Lung (tissue), 12 donors: ENCODE measurements around the gene DOCK6. TPM values are rescaled to one million over a fixed set of nuclear protein-coding genes. Genes with fewer than 3 reads are reported as not detected.

Source experiments
- ATAC-seq: fragments of 200-7000 bp; cut with Tn5 transposase; one replicate; pipeline ENCODE4 v1.9.1; 2020; ENCODE audit warnings: moderate number of reproducible peaks; ENCODE audit not compliant: insufficient read depth, low FRiP score
- DNase-seq, 3 donors: peaks; one replicate each; pipeline ENCODE4 v3.0.0-alpha.2; 2013 to 2017
- H3K27ac ChIP-seq, 2 donors: one replicate each; pipeline ENCODE4 v1.5.1; 2013; ENCODE audit warnings: mild to moderate bottlenecking in 2 of 2, moderate library complexity in 2 of 2, control low read depth in 1 of 2, inconsistent platforms in 1 of 2, low read depth in 1 of 2, low read length in 1 of 2
- H3K27me3 ChIP-seq, 3 donors: one replicate each; pipeline ENCODE4 v1.5.1; 2013; ENCODE audit warnings: low read length in 2 of 3; ENCODE audit not compliant: control insufficient read depth in 3 of 3, insufficient read depth in 3 of 3
- H3K36me3 ChIP-seq, 4 donors: one replicate each; pipeline ENCODE4 v1.5.1; 2013; ENCODE audit warnings: low read length in 4 of 4, mild to moderate bottlenecking in 1 of 4, moderate library complexity in 1 of 4; ENCODE audit not compliant: control insufficient read depth in 4 of 4, insufficient read depth in 4 of 4
- H3K4me1 ChIP-seq, 5 donors: one replicate each; pipeline ENCODE4 v1.5.1; 2013; ENCODE audit warnings: low read length in 5 of 5, mild to moderate bottlenecking in 2 of 5, moderate library complexity in 1 of 5; ENCODE audit not compliant: control insufficient read depth in 5 of 5, insufficient read depth in 5 of 5
- H3K4me3 ChIP-seq: one replicate; pipeline ENCODE4 v1.5.1; 2013; ENCODE audit warnings: mild to moderate bottlenecking, control low read depth, moderate library complexity
- H3K9ac ChIP-seq, 2 donors: one replicate each; pipeline ENCODE4 v1.5.1; 2013; ENCODE audit warnings: low read length in 2 of 2, control low read depth in 1 of 2; ENCODE audit not compliant: insufficient read depth in 1 of 2
- H3K9me3 ChIP-seq, 4 donors: one replicate each; pipeline ENCODE4 v1.5.1; 2013; ENCODE audit warnings: low read length in 3 of 4, mild to moderate bottlenecking in 1 of 4, moderate library complexity in 1 of 4; ENCODE audit not compliant: control insufficient read depth in 4 of 4, insufficient read depth in 3 of 4
- CTCF ChIP-seq: IDR thresholded peaks from 2 replicates; pipeline ENCODE4 v1.5.1; 2012; ENCODE audit warnings: mild to moderate bottlenecking; ENCODE audit errors: control extremely low read depth, extremely low read depth
- WGBS, 2 donors: extraction: QIAGEN DNeasy Blood & Tissue Kit; methylation state at CpG; one replicate each; pipeline ENCODE4 v1.1.7; 2013; 5-methylcytosine and 5-hydroxymethylcytosine counted together
- polyA plus RNA-seq, 2 donors: library from polyadenylated mRNA; stranded (reverse); fragments of 200-250 nt; gene quantifications; one replicate each; pipeline ENCODE4 v1.2.1, GENCODE V29; 2013
- total RNA-seq, 2 donors: library from RNA; depleted of rRNA in 1 of 2; stranded (reverse); fragments of >200 nt in 1 of 2; gene quantifications; one replicate each; pipeline ENCODE4 v1.2.1, GENCODE V29; 2014 to 2021
- donor health status: control.
- donor health status: control.
- donor health status: Bipolar disorder and iron deficiency.
- donor health status: healthy.
- donor health status: DM: yes; HTN: yes; CAD: no.

The DOCK6 gene
- total and polyA plus RNA-seq, 4 donors, result 38.6 to 129 (median 73.7) TPM

GRCh38 chr19:11295665-11296245 is 33.4 kb upstream of the DOCK6 start, which contains the start of gene TSPAN16:
TSS of gene TSPAN16 (plus strand) at chr19:11296160. CDS start at chr19:11296298, 138 bp downstream.
- Histone ChIP-seq H3K4me3 (no peak within 1 kb of the TSS), H3K27me3 (no peaks in the 10 kb centered on the region), H3K27ac (no peak within 1 kb of the TSS), H3K9ac (peak within 1 kb of the TSS in 1 of 2 donors; percentile 17), H3K36me3 (no peaks in the 10 kb centered on the region), H3K9me3 (peaks cover 0 to 2% (median 0%) of the 10 kb centered on the region in 4 donors), H3K4me1 (peaks cover 0 to 8% (median 0%) of the 10 kb centered on the region in 5 donors)
- DNase-seq (no peak), ATAC-seq (no peak)
- TF ChIP-seq CTCF, result no peak
- 73 to 82% methylated on average over 8 of the region's 8 CpGs for WGBS, 2 donors

DNA sequence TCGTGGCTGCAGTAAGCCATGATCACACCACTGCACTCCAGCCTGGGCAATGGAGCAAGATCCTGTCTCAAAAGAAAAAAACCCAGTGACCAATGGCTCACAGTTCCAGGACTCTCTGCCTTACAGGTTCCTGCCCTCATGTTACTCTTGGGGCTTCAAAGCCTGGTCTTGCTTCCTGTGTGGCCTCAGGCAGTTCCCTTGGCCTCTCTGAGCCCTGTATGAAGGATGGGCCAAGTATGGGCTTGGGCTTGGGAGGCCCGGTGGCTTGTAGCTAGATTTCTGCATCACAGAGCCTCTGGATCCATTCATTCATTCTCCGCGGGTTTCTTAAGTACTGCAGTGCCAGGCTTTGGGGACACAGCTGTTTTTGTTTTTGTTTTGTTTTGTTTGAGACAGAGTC is 32.9 kb upstream of the DOCK6 start:
- WGBS, 2 donors, result 82 to 84% methylated on average over 4 of the region's 4 CpGs
- Histone ChIP-seq H3K9ac (no peak overlapping the region), H3K4me1 (peaks cover 0 to 8% (median 0%) of the 10 kb centered on the region in 5 donors), H3K27me3 (no peaks in the 10 kb centered on the region), H3K9me3 (peaks cover 0 to 2% (median 0%) of the 10 kb centered on the region in 4 donors), H3K36me3 (no peaks in the 10 kb centered on the region), H3K27ac (no peak overlapping the region), H3K4me3 (no peak overlapping the region)
- DNase-seq (no peak), ATAC-seq (no peak)
- no peak for TF ChIP-seq CTCF

GRCh38 chr19:11293433-11294389 is 31.4 kb upstream of the DOCK6 start:
- 3% methylated on average over 39 to 41 of the region's 41 CpGs for WGBS, 2 donors
- Histone ChIP-seq H3K9ac (peak overlapping the region in 1 of 2 donors; percentile 56), H3K27me3 (no peaks in the 10 kb centered on the region)

More at GRCh38 chr19:11293433-11294389, 31.4 kb upstream of the DOCK6 start:
- no peaks in the 10 kb centered on the region for H3K36me3 ChIP-seq
- no peaks in the 10 kb centered on the region for H3K9me3 ChIP-seq
- DNase-seq (peak; percentile 95 to 98 (median 97)), ATAC-seq (peak; percentile 99)
- peaks cover 0 to 8% (median 0%) of the 10 kb centered on the region in 5 donors for H3K4me1 ChIP-seq
- peak; percentile 95 for TF ChIP-seq CTCF
- H3K27ac ChIP-seq, result peak overlapping the region in 1 of 2 donors; percentile 62
- H3K4me3 ChIP-seq, result no peak overlapping the region
